ENCODE data around the gene SENP1. TPM values are rescaled to one million over a fixed set of nuclear protein-coding genes. Genes with fewer than 3 reads are reported as not detected.

Gene SENP1
- total and polyA plus RNA-seq, 9 donors, result 6.2 to 28.9 (median 19.7) TPM

DNA sequence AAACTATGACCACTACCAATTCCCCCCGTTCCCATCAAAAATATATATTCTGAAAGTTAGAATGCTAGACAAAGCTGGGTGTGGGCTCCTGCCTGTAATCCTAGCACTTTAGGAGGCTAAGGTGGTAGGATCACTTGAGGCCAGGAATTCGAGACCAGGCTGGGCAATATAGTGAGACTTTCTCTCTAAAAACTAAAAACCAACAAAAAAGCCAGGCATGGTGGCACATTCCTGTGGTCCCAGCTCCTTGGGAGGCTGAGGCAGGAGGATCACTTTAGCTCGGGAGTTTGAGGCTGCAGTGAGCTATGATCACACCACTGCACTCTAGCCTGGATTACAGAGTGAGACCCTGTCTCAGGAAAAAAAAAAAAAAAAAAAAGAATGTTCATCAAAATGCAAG lies 52.8 kb downstream of the SENP1 start:
- 78 to 84% (median 82%) methylated on average over 3 of the region's 3 CpGs for WGBS, 3 donors
- no peak overlapping the region for H3K27ac ChIP-seq
- no peaks in the 10 kb centered on the region for H3K27me3 ChIP-seq
- intact Hi-C loops (cut with DNase I), result no loop called here
- H3K4me3 ChIP-seq, result no peak overlapping the region
- TF ChIP-seq, protein P1, sequence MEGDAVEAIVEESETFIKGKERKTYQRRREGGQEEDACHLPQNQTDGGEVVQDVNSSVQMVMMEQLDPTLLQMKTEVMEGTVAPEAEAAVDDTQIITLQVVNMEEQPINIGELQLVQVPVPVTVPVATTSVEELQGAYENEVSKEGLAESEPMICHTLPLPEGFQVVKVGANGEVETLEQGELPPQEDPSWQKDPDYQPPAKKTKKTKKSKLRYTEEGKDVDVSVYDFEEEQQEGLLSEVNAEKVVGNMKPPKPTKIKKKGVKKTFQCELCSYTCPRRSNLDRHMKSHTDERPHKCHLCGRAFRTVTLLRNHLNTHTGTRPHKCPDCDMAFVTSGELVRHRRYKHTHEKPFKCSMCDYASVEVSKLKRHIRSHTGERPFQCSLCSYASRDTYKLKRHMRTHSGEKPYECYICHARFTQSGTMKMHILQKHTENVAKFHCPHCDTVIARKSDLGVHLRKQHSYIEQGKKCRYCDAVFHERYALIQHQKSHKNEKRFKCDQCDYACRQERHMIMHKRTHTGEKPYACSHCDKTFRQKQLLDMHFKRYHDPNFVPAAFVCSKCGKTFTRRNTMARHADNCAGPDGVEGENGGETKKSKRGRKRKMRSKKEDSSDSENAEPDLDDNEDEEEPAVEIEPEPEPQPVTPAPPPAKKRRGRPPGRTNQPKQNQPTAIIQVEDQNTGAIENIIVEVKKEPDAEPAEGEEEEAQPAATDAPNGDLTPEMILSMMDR (IDR thresholded peaks at IDR 0.05), result no peak
- TF ChIP-seq POLR2A (IDR thresholded peaks at IDR 0.05) (no peak), EP300 (IDR thresholded peaks at IDR 0.05) (no peak)
- no peaks in the 10 kb centered on the region for H3K9me3 ChIP-seq
- no peaks in the 10 kb centered on the region for H3K4me1 ChIP-seq (ENCODE audit: insufficient read depth)
- no peak for DNase-seq
- H3K36me3 ChIP-seq, result no peaks in the 10 kb centered on the region

DNA sequence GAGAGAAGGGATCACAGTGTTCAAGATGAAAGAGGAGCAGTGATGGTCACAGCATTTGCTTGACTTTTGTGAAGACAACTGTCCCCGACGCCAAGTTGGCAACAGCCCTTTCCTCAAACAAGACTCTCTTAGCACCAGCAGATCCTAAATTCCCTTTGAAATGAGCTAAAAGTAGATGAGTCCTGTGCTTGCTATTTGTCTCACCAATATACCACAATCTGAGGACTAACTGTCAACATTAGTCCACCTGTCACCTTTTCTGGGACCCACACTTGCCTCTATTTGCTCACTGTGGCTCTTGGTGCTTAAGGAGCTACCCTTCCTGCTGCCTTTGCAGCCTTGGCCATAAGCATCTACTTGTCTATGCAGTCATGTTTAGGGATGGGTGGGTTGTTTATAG lies 54.2 kb downstream of the SENP1 start:
- Histone ChIP-seq H3K27me3 (no peaks in the 10 kb centered on the region), H3K36me3 (no peaks in the 10 kb centered on the region), H3K4me3 (no peak overlapping the region), H3K9me3 (no peaks in the 10 kb centered on the region), H3K4me1 (ENCODE audit: insufficient read depth) (no peaks in the 10 kb centered on the region), H3K27ac (no peak overlapping the region)
- no peak for DNase-seq
- TF ChIP-seq, protein P1 (IDR thresholded peaks at IDR 0.05), result no peak
- TF ChIP-seq EP300 (IDR thresholded peaks at IDR 0.05) (no peak), POLR2A (IDR thresholded peaks at IDR 0.05) (no peak)
- intact Hi-C loops (cut with DNase I), result no loop called here
- WGBS, 3 donors, result 97 to 99% (median 98%) methylated on average over 2 of the region's 2 CpGs

DNA sequence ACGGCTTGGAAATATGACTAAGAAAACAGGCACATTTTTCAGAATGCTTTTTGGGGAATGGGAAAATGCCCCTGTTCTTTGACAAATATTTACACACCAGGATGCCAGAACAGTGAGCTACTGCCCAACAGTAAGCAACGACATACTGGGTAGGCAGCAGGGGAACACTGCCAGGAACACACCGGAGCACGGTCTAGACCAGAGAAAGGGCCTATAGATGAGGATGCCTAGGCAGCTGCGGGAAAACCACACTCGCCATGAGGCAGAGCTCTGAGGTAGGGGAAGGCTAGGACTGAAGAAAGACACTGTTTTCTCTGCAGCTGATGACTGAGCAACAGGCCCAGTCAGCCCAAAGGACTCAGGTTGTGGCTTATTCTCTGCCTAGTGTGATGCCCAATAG lies 55.7 kb downstream of the SENP1 start:
- Histone ChIP-seq H3K4me1 (ENCODE audit: insufficient read depth) (no peaks in the 10 kb centered on the region), H3K36me3 (no peaks in the 10 kb centered on the region), H3K9me3 (no peaks in the 10 kb centered on the region), H3K27me3 (no peaks in the 10 kb centered on the region), H3K27ac (no peak overlapping the region), H3K4me3 (no peak overlapping the region)
- TF ChIP-seq, protein P1 (IDR thresholded peaks at IDR 0.05), result no peak
- TF ChIP-seq EP300 (IDR thresholded peaks at IDR 0.05), result no peak
- no peak for TF ChIP-seq POLR2A (IDR thresholded peaks at IDR 0.05)
- 94 to 96% (median 96%) methylated on average over 6 of the region's 6 CpGs for WGBS, 3 donors
- no peak for DNase-seq
- intact Hi-C loops (cut with DNase I), result no loop called here

DNA sequence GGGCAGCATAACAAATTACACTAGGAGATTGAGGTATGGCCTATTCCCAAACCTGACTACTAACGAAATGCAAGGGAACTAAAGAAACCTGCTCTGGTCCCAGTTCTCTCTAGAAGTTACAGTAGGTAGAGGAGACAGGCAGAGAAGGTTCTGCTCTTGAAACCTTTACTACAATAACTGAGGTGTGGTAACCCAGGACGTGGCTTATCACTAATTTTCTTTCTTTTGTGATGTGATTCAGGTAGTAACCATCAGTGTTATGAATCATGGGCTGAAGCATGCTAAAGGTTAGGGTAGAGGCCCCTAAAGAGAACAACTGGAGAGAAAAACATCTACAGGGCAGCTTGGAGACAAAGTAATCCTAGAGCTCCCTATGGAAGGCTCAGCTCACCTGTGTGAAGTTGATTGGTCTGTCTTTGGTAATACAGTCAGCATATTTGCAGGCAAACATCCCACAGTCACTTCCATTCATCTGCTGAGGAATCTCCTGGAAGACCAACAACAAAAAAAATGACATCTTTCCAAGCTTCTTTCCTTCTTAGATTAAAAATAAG lies 59.8 kb downstream of the SENP1 start:
- WGBS, 3 donors, result 85 to 91% (median 88%) methylated on average over 2 of the region's 2 CpGs
- TF ChIP-seq EP300 (IDR thresholded peaks at IDR 0.05) (no peak), POLR2A (IDR thresholded peaks at IDR 0.05) (no peak)
- intact Hi-C loops (cut with DNase I), result no loop called here
- Histone ChIP-seq H3K4me3 (no peak overlapping the region), H3K27ac (peak overlapping the region in 1 of 2 donors; percentile 21), H3K9me3 (no peaks in the 10 kb centered on the region), H3K4me1 (ENCODE audit: insufficient read depth) (peaks cover 6% of the 10 kb centered on the region), H3K36me3 (no peaks in the 10 kb centered on the region), H3K27me3 (no peaks in the 10 kb centered on the region)
- no peak for DNase-seq

DNA sequence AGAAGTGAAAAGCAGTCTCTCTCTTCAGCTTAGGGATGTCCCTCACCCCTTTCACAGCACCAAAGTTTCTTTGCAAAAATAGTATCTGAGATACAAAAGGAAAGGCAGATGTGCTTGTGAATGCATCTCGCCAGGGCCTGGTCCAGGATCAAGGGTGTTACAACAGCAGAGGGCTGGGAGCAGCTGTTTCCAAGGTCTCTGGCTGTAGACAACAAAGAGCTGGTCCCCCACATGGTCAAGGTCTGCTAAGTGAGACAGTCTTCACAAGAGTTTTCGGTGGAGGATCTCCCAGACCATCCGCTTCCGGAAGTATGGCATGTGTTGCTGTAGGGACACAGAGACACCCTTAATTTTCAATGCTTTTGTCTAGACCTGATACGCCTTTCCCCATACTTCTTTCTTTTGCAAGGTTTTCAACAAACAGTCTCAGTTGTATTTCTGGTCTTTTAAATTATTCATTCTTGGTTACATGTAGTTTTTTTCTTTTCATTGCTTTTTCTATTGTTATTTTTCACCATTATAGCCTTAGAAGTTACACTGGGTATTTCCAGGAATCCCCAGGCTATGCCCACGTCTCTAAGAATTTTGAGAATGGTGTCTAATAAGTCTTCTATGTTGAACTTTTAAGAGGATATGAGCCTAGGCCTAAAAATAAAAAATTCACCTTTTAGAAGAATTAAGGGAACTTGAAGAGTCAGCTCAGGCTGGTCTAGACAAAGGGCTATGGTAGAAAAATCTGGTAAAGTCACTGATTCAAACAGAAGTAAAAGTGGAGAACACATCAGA lies 60.6 kb downstream of the SENP1 start:
- DNase-seq, result peak; percentile 46 to 69 (median 64)
- H3K27ac ChIP-seq, result peak overlapping the region in 1 of 2 donors; percentile 21
- 25 to 43% (median 34%) methylated on average over 6 of the region's 6 CpGs for WGBS, 3 donors
- H3K9me3 ChIP-seq, result no peaks in the 10 kb centered on the region
- TF ChIP-seq EP300 (IDR thresholded peaks at IDR 0.05) (no peak), POLR2A (IDR thresholded peaks at IDR 0.05) (no peak)
- TF ChIP-seq, protein P1 (IDR thresholded peaks at IDR 0.05), result no peak
- intact Hi-C loops (cut with DNase I), result no loop called here
- peaks cover 6% of the 10 kb centered on the region for H3K4me1 ChIP-seq (ENCODE audit: insufficient read depth)
- H3K27me3 ChIP-seq, result no peaks in the 10 kb centered on the region
- no peak overlapping the region for H3K4me3 ChIP-seq
- H3K36me3 ChIP-seq, result no peaks in the 10 kb centered on the region

Measured in ovary (tissue), 9 donors.